Endodermal cell (in vitro differentiated cells): Measurements from ENCODE around the gene PDE10A. TPM values are rescaled to one million over a fixed set of nuclear protein-coding genes. Genes with fewer than 3 reads are reported as not detected.

ENCODE experiments used
- DNase-seq: peaks from one replicate; pipeline ENCODE4 v3.0.0-alpha.2; 2017
- H3K27ac ChIP-seq: 2 replicates; pipeline ENCODE4 v1.5.1; 2013; ENCODE audit warnings: mild to moderate bottlenecking, low read depth, low read length, moderate library complexity
- H3K27me3 ChIP-seq: 2 replicates; pipeline ENCODE4 v1.6.1; 2013; ENCODE audit warnings: mild to moderate bottlenecking, low read length, moderate library complexity; ENCODE audit not compliant: insufficient read depth, control insufficient read depth, poor library complexity, severe bottlenecking
- H3K36me3 ChIP-seq: 2 replicates; pipeline ENCODE4 v1.7.0; 2013; ENCODE audit warnings: mild to moderate bottlenecking, low read length, moderate library complexity; ENCODE audit not compliant: control insufficient read depth, insufficient read depth
- H3K4me1 ChIP-seq: one replicate; pipeline ENCODE4 v1.7.0; 2013; ENCODE audit warnings: low read length; ENCODE audit not compliant: control insufficient read depth, insufficient read depth
- H3K4me3 ChIP-seq: 2 replicates; pipeline ENCODE4 v1.5.1; 2013; ENCODE audit warnings: mild to moderate bottlenecking, low read length, moderate library complexity
- H3K9ac ChIP-seq: 2 replicates; pipeline ENCODE4 v1.6.1; 2013; ENCODE audit warnings: mild to moderate bottlenecking, low read length, moderate library complexity; ENCODE audit not compliant: poor library complexity, severe bottlenecking; ENCODE audit errors: extremely low read depth
- H3K9me3 ChIP-seq: 2 replicates; pipeline ENCODE4 v1.6.1; 2013; ENCODE audit warnings: mild to moderate bottlenecking, low read length, moderate library complexity; ENCODE audit not compliant: control insufficient read depth
- H3K27ac Mint-ChIP-seq: 2 replicates; pipeline ENCODE4 v1.8.0; 2020; ENCODE audit warnings: mixed read lengths
- H3K27me3 Mint-ChIP-seq: 2 replicates; pipeline ENCODE4 v1.8.0; 2021; ENCODE audit warnings: mild to moderate bottlenecking, mixed read lengths; ENCODE audit not compliant: insufficient read depth
- H3K36me3 Mint-ChIP-seq: 2 replicates; pipeline ENCODE4 v1.8.0; 2020; ENCODE audit warnings: low read depth, mixed read lengths
- H3K4me1 Mint-ChIP-seq: 2 replicates; pipeline ENCODE4 v1.8.0; 2020; ENCODE audit warnings: mixed read lengths
- H3K4me3 Mint-ChIP-seq: 2 replicates; pipeline ENCODE4 v1.8.0; 2020; ENCODE audit warnings: mild to moderate bottlenecking, moderate library complexity, mixed read lengths
- H3K9me3 Mint-ChIP-seq: 2 replicates; pipeline ENCODE4 v1.8.0; 2020; ENCODE audit warnings: mild to moderate bottlenecking, mixed read lengths
- WGBS, 2 experiments: methylation state at CpG; one replicate each; pipeline versions ENCODE4 v1.1.5 to v1.1.7; 2013; ENCODE audit warnings: missing lambda C conversion rate in 2 of 2, mixed read lengths in 1 of 2; ENCODE audit not compliant: insufficient coverage in 1 of 2, insufficient read length in 1 of 2; 5-methylcytosine and 5-hydroxymethylcytosine counted together
- total RNA-seq, 2 donors: library from RNA; stranded (reverse); fragmentation: NEBNext Ultra II Directional in 1 of 2; extraction: Animal tissue kit (Norgen Biotek cat#: 25700) in 1 of 2; gene quantifications; 2 replicates in 1 of 2; 3 replicates in 1 of 2; pipeline ENCODE4 v1.2.1, GENCODE V29; 2021
- TF ChIP-seq, protein P1 (sequence below): fragments of 200-600 bp; sonication (generic); conservative IDR thresholded peaks from 2 replicates; pipeline ENCODE4 v1.5.0; 2021; ENCODE audit warnings: antibody characterized with exemption, mild to moderate bottlenecking

The PDE10A gene
- total RNA-seq, 2 donors from 2014 or later: 22.8 to 27.8 TPM

DNA sequence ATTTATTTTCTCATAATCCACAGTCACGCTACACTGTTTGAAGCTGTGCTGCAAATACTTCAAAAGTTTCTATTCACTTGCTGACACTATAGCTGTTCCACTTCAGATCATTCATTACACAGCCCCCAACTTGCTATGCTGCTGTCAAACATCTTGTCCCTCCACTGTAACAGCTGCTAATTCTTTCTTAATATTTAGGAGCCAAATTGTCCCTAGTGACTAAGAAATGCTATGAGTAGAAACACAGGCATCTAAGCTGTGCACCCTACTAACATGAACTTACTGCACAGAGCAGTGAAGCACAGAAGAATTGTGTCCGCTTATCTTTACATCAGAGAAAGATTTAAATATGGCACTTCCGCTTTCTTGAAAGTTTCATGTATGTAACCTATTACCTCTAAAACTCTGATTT lies 91.3 kb downstream of the PDE10A start:
- Histone ChIP-seq H3K27me3 (no peaks in the 10 kb centered on the region), H3K4me1 (peaks cover 18% of the 10 kb centered on the region), H3K9me3 (peaks cover 27% of the 10 kb centered on the region), H3K36me3 (peaks cover 26% of the 10 kb centered on the region), H3K9ac (peak overlapping the region; percentile 4), H3K4me3 (no peak overlapping the region), H3K27ac (peak overlapping the region; percentile 16)
- Mint-ChIP-seq H3K4me1 (peaks cover 22% of the 10 kb centered on the region), H3K9me3 (peaks cover 5% of the 10 kb centered on the region), H3K27ac (peak overlapping the region; percentile 14), H3K27me3 (no peaks in the 10 kb centered on the region), H3K4me3 (no peak overlapping the region), H3K36me3 (peaks cover 8% of the 10 kb centered on the region)
- TF ChIP-seq, protein P1, sequence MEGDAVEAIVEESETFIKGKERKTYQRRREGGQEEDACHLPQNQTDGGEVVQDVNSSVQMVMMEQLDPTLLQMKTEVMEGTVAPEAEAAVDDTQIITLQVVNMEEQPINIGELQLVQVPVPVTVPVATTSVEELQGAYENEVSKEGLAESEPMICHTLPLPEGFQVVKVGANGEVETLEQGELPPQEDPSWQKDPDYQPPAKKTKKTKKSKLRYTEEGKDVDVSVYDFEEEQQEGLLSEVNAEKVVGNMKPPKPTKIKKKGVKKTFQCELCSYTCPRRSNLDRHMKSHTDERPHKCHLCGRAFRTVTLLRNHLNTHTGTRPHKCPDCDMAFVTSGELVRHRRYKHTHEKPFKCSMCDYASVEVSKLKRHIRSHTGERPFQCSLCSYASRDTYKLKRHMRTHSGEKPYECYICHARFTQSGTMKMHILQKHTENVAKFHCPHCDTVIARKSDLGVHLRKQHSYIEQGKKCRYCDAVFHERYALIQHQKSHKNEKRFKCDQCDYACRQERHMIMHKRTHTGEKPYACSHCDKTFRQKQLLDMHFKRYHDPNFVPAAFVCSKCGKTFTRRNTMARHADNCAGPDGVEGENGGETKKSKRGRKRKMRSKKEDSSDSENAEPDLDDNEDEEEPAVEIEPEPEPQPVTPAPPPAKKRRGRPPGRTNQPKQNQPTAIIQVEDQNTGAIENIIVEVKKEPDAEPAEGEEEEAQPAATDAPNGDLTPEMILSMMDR: no peak
- no peak for DNase-seq
- 81 to 86% methylated on average over 1 to 3 of the region's 3 CpGs for WGBS, 2 experiments

DNA sequence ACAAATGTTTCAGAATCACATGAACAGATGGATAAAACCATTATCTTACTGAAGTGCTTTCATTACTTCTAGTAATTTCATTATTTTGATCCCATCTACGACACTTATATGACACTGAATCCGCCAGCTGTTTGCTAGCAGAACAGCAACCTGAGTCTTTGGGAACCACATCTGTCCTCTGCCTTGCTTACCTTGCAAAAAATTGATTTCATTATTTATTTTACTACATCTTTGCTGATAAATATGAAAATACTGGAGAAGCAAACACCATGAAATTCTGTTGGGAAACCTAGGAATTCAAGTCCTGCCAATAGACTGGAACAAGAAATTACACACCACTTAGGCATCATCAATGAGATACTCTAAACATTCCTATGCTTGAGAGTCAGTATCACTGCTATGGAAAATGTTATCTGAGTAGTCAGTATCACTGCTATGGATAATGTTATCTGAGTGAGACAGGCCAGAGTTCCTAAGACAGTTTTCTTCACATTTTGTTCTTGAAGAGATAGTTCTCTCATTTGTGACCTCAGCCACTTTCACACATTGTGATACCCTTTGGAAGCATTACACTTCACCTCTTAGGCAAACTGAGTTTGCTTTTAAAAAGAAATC lies 91.9 kb downstream of the PDE10A start:
- peaks cover 5% of the 10 kb centered on the region for H3K9me3 Mint-ChIP-seq
- Histone ChIP-seq H3K27me3 (no peaks in the 10 kb centered on the region), H3K9ac (peak overlapping the region; percentile 4), H3K27ac (peak overlapping the region; percentile 16), H3K4me3 (peak overlapping the region; percentile 48), H3K4me1 (peaks cover 18% of the 10 kb centered on the region), H3K36me3 (peaks cover 26% of the 10 kb centered on the region), H3K9me3 (peaks cover 30% of the 10 kb centered on the region)
- peaks cover 22% of the 10 kb centered on the region for H3K4me1 Mint-ChIP-seq
- no peaks in the 10 kb centered on the region for H3K27me3 Mint-ChIP-seq
- H3K27ac Mint-ChIP-seq: peak overlapping the region; percentile 14
- H3K36me3 Mint-ChIP-seq: peaks cover 11% of the 10 kb centered on the region
- H3K4me3 Mint-ChIP-seq: no peak overlapping the region
- DNase-seq: no peak
- TF ChIP-seq, protein P1: no peak
- WGBS, 2 experiments: 94 to 95% methylated on average over 2 of the region's 2 CpGs

DNA sequence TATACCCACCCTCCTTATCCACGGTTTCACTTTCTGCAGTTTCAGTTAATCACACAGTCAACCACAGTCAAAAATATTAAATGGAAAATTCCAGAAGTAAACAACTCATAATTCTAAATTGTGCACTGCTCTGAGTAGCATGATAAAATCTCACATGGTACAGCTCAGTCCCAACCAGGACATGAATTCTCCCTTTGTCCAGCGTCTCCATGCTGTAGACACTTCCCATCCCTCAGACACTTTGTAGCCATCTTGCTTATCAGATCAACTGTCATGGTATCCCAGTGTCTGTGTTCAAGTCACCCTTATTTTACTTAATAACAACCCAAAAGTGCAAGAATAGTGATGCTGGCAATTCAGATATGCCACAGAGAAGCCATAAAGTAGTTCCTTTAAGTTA lies 94.7 kb downstream of the PDE10A start:
- Mint-ChIP-seq H3K27ac (no peak overlapping the region), H3K36me3 (peaks cover 19% of the 10 kb centered on the region), H3K27me3 (no peaks in the 10 kb centered on the region), H3K4me1 (peaks cover 14% of the 10 kb centered on the region), H3K9me3 (peaks cover 15% of the 10 kb centered on the region), H3K4me3 (no peak overlapping the region)
- Histone ChIP-seq H3K9ac (no peak overlapping the region), H3K27ac (no peak overlapping the region), H3K9me3 (peaks cover 47% of the 10 kb centered on the region), H3K4me3 (peak overlapping the region; percentile 26), H3K27me3 (no peaks in the 10 kb centered on the region), H3K36me3 (peaks cover 26% of the 10 kb centered on the region), H3K4me1 (peaks cover 10% of the 10 kb centered on the region)
- DNase-seq: no peak
- 92 to 93% methylated on average over 2 of the region's 2 CpGs for WGBS, 2 experiments
- TF ChIP-seq, protein P1: no peak
